CD14-positive monocyte (primary cell): Measurements from ENCODE around the gene TAS1R2. TPM values are rescaled to one million over a fixed set of nuclear protein-coding genes. Genes with fewer than 3 reads are reported as not detected.

Experiments used
- DNase-seq, 3 donors: peaks; one replicate each; pipeline ENCODE4 v3.0.0-alpha.2; 2011 to 2022
- H2AFZ ChIP-seq: 2 replicates; pipeline ENCODE4 v1.6.0; 2012; ENCODE audit warnings: mild to moderate bottlenecking, low read depth, low read length, inconsistent platforms; ENCODE audit not compliant: insufficient read depth, poor library complexity, severe bottlenecking
- H3K27ac ChIP-seq, 2 donors: 1 replicate in 1 of 2; 2 replicates in 1 of 2; pipeline ENCODE4 v1.5.1; 2012 to 2013; ENCODE audit warnings: low read length in 2 of 2, control low read depth in 1 of 2, inconsistent platforms in 1 of 2, low read depth in 1 of 2, mild to moderate bottlenecking in 1 of 2
- H3K27me3 ChIP-seq, 2 donors: one replicate each; pipeline versions ENCODE4 v1.6.0 to v1.6.1; 2011 to 2013; ENCODE audit warnings: low read length in 2 of 2; ENCODE audit not compliant: control insufficient read depth in 2 of 2, insufficient read depth in 2 of 2
- H3K36me3 ChIP-seq, 2 donors: replicated peaks in 1 of 2; 1 replicate in 1 of 2; 2 replicates in 1 of 2; pipeline versions ENCODE4 v1.5.1 to v1.6.1; 2012 to 2013; ENCODE audit warnings: low read length in 2 of 2, control low read depth in 1 of 2, inconsistent platforms in 1 of 2, mild to moderate bottlenecking in 1 of 2; ENCODE audit not compliant: insufficient read depth in 2 of 2, control insufficient read depth in 1 of 2
- H3K4me1 ChIP-seq, 2 donors: 1 replicate in 1 of 2; 2 replicates in 1 of 2; pipeline versions ENCODE4 v1.5.1 to v1.6.1; 2012 to 2013; ENCODE audit warnings: low read length in 2 of 2, control low read depth in 1 of 2, inconsistent platforms in 1 of 2, mild to moderate bottlenecking in 1 of 2, moderate library complexity in 1 of 2; ENCODE audit not compliant: insufficient read depth in 2 of 2, control insufficient read depth in 1 of 2
- H3K4me2 ChIP-seq: replicated peaks from 2 replicates; pipeline ENCODE3; 2012; ENCODE audit warnings: low read length, moderate library complexity, mild to moderate bottlenecking; ENCODE audit not compliant: poor library complexity, severe bottlenecking; ENCODE audit errors: extremely low read depth
- H3K4me3 ChIP-seq, 3 experiments: fragments of 200-600 bp in 1 of 3; sonication (generic) in 1 of 3; replicated peaks in 1 of 3; 1 replicate in 2 of 3; 2 replicates in 1 of 3; pipeline ENCODE4 v1.5.1; 2011 to 2013; ENCODE audit warnings: low read length in 3 of 3, mild to moderate bottlenecking in 3 of 3, control low read depth in 2 of 3, low read depth in 2 of 3, inconsistent platforms in 1 of 3, moderate library complexity in 1 of 3
- H3K79me2 ChIP-seq: 2 replicates; pipeline ENCODE4 v1.6.0; 2012; ENCODE audit warnings: mild to moderate bottlenecking, control low read depth, inconsistent platforms, low read length, moderate library complexity; ENCODE audit not compliant: insufficient read depth
- H3K9ac ChIP-seq: 2 replicates; pipeline ENCODE4 v1.6.0; 2017; ENCODE audit warnings: low read length, mild to moderate bottlenecking; ENCODE audit not compliant: insufficient read depth, poor library complexity, severe bottlenecking
- H3K9me3 ChIP-seq, 2 donors: replicated peaks in 1 of 2; 1 replicate in 1 of 2; 2 replicates in 1 of 2; pipeline versions ENCODE4 v1.5.1 to v1.6.1; 2012 to 2013; ENCODE audit warnings: low read length in 2 of 2, control low read depth in 1 of 2; ENCODE audit not compliant: control insufficient read depth in 1 of 2, insufficient read depth in 1 of 2
- H4K20me1 ChIP-seq: 2 replicates; pipeline ENCODE4 v1.6.0; 2012; ENCODE audit warnings: mild to moderate bottlenecking, low read length, control low read depth, moderate library complexity; ENCODE audit not compliant: insufficient read depth
- H3K27ac Mint-ChIP-seq, 7 donors: one replicate each; pipeline ENCODE4 v1.8.0; 2020; ENCODE audit warnings: mild to moderate bottlenecking in 7 of 7, mixed read lengths in 7 of 7, moderate library complexity in 6 of 7, inconsistent platforms in 2 of 7
- H3K27me3 Mint-ChIP-seq, 3 donors: one replicate each; pipeline ENCODE4 v1.8.0; 2021 to 2022; ENCODE audit warnings: low read depth in 3 of 3, mild to moderate bottlenecking in 3 of 3, mixed read lengths in 3 of 3, moderate library complexity in 3 of 3, inconsistent platforms in 1 of 3
- H3K36me3 Mint-ChIP-seq, 2 donors: one replicate each; pipeline ENCODE4 v1.8.0; 2020; ENCODE audit warnings: mixed read lengths in 2 of 2, inconsistent platforms in 1 of 2, mild to moderate bottlenecking in 1 of 2
- H3K4me1 Mint-ChIP-seq: one replicate; pipeline ENCODE4 v1.8.0; 2020; ENCODE audit warnings: mild to moderate bottlenecking, mixed read lengths
- H3K4me3 Mint-ChIP-seq, 2 donors: one replicate each; pipeline ENCODE4 v1.8.0; 2020; ENCODE audit warnings: mild to moderate bottlenecking in 2 of 2, mixed read lengths in 2 of 2, moderate library complexity in 1 of 2
- H3K9me3 Mint-ChIP-seq, 7 donors: one replicate each; pipeline ENCODE4 v1.8.0; 2020 to 2022; ENCODE audit warnings: mixed read lengths in 7 of 7, mild to moderate bottlenecking in 6 of 7, moderate library complexity in 6 of 7, inconsistent platforms in 2 of 7
- WGBS: methylation state at CpG from one replicate; pipeline ENCODE4 v1.1.5; 2013; ENCODE audit warnings: missing lambda C conversion rate; ENCODE audit not compliant: insufficient coverage; 5-methylcytosine and 5-hydroxymethylcytosine counted together
- intact Hi-C, 2 donors: fragments of 100-400 bp; cut with micrococcal nuclease; formaldehyde crosslinking; loops; one replicate each; pipeline versions ENCODE4 v1.15.0 to v1.15.1; 2023
- polyA plus RNA-seq, 3 donors: library from polyadenylated mRNA; depleted of rRNA in 1 of 3; unstranded in 2 of 3; stranded (reverse) in 1 of 3; fragments of 300-500 nt in 2 of 3; fragments of >200 nt in 1 of 3; fragmentation: Illumina TruSeq in 2 of 3; gene quantifications; 1 replicate in 2 of 3; 2 replicates in 1 of 3; pipeline ENCODE4 v1.2.3, GENCODE V29; 2012 to 2021
- TF ChIP-seq, protein P1 (sequence below): fragments of 200-600 bp; IDR thresholded peaks from one replicate; pipeline ENCODE4 v1.8.0; 2022; ENCODE audit warnings: antibody characterized with exemption, mild to moderate bottlenecking

TAS1R2 gene
- polyA plus RNA-seq, 3 donors = not detected

DNA sequence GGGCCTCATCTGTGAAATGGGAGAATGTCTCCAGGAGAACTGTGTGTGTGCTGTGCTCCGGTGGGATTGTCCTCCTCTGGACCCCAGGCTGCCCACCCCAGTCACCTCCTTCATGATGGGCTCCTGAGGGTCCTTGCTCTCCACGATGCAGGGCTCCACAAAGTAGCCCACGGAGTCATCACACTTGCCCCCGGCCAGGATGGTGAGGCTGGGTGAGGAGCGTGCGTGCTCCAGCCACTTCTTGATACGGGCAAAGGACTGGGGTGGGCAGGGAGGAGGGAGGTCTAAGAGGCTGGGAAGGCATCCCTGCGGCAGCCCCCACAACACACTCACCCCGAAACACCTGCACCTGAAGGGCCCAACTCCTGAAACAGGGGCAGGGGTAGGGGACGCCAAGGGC lies 16.8 kb upstream of the TAS1R2 start:
- no peaks in the 10 kb centered on the region for H3K27me3 ChIP-seq
- Mint-ChIP-seq H3K27ac (no peak overlapping the region), H3K36me3 (peaks cover 28 to 48% of the 10 kb centered on the region in 2 donors), H3K4me3 (no peak overlapping the region), H3K27me3 (peaks cover 0 to 3% (median 0%) of the 10 kb centered on the region in 3 donors), H3K9me3 (no peaks in the 10 kb centered on the region), H3K4me1 (peaks cover 6% of the 10 kb centered on the region)
- no peak overlapping the region for H3K9ac ChIP-seq
- no peak overlapping the region for H3K4me2 ChIP-seq
- no peak overlapping the region for H3K27ac ChIP-seq
- no peak overlapping the region for H2AFZ ChIP-seq
- no peaks in the 10 kb centered on the region for H3K79me2 ChIP-seq
- H3K4me1 ChIP-seq = no peaks in the 10 kb centered on the region
- intact Hi-C loops = no loop called here
- no peaks in the 10 kb centered on the region for H3K9me3 ChIP-seq
- H3K4me3 ChIP-seq = no peak overlapping the region
- TF ChIP-seq, protein P1, sequence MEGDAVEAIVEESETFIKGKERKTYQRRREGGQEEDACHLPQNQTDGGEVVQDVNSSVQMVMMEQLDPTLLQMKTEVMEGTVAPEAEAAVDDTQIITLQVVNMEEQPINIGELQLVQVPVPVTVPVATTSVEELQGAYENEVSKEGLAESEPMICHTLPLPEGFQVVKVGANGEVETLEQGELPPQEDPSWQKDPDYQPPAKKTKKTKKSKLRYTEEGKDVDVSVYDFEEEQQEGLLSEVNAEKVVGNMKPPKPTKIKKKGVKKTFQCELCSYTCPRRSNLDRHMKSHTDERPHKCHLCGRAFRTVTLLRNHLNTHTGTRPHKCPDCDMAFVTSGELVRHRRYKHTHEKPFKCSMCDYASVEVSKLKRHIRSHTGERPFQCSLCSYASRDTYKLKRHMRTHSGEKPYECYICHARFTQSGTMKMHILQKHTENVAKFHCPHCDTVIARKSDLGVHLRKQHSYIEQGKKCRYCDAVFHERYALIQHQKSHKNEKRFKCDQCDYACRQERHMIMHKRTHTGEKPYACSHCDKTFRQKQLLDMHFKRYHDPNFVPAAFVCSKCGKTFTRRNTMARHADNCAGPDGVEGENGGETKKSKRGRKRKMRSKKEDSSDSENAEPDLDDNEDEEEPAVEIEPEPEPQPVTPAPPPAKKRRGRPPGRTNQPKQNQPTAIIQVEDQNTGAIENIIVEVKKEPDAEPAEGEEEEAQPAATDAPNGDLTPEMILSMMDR = no peak
- no peak for DNase-seq
- peaks cover 21 to 33% of the 10 kb centered on the region in 2 donors for H3K36me3 ChIP-seq
- WGBS = 76% methylated on average over 3 of the region's 10 CpGs
- no peaks in the 10 kb centered on the region for H4K20me1 ChIP-seq

DNA sequence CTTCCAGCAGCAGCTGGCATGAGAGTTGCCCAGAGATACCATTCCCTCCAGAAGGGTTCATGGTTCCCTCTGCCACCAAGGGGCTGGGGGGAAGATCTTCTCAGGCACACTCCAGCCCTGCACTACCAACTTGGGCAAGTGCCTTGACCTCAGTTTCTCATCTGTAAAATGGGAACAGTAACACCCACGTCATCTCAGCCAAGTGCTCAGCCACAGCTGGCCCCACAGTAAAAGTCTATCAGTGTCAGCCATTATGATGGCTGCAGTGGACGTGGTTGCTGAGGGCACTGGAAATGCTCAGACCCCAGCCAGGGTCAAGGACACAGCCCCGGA lies 16.3 kb upstream of the TAS1R2 start:
- Histone ChIP-seq H3K27ac (no peak overlapping the region), H3K79me2 (no peaks in the 10 kb centered on the region), H3K4me1 (no peaks in the 10 kb centered on the region), H4K20me1 (no peaks in the 10 kb centered on the region), H3K4me2 (no peak overlapping the region), H2AFZ (no peak overlapping the region), H3K4me3 (no peak overlapping the region), H3K36me3 (peaks cover 21 to 28% of the 10 kb centered on the region in 2 donors), H3K9ac (no peak overlapping the region), H3K27me3 (no peaks in the 10 kb centered on the region), H3K9me3 (no peaks in the 10 kb centered on the region)
- DNase-seq = no peak
- Mint-ChIP-seq H3K27ac (no peak overlapping the region), H3K27me3 (peaks cover 0 to 3% (median 0%) of the 10 kb centered on the region in 3 donors), H3K36me3 (peaks cover 24 to 44% of the 10 kb centered on the region in 2 donors), H3K4me3 (no peak overlapping the region), H3K4me1 (peaks cover 10% of the 10 kb centered on the region), H3K9me3 (no peaks in the 10 kb centered on the region)
- TF ChIP-seq, protein P1 = no peak
- intact Hi-C loops = no loop called here
- WGBS = 90% methylated on average over 3 of the region's 3 CpGs
